ENCODE measurements around the gene CDC25B. TPM values are rescaled to one million over a fixed set of nuclear protein-coding genes. Genes with fewer than 3 reads are reported as not detected.

Gene CDC25B
- total and polyA plus RNA-seq, 2 of the 13 experiments (the other 11 are each of a cell fraction or from before 2014, with no cell fraction given) = 14.5 to 19.4 TPM

GRCh38 chr20:3846378-3846739 lies 50.2 kb downstream of the CDC25B start (continued):
- TF ChIP-seq YY1 (IDR thresholded peaks at IDR 0.05; ENCODE audit: insufficient read depth, insufficient replicate concordance, low read depth, low read length) (no peak), PAXIP1 (CRISPR knock-in tag; conservative IDR thresholded peaks at IDR 0.05) (no peak), ZNF597 (CRISPR knock-in tag; IDR thresholded peaks at IDR 0.05) (no peak), ZBTB42 (CRISPR knock-in tag; IDR thresholded peaks at IDR 0.05) (no peak), ZNF234 (CRISPR knock-in tag; conservative IDR thresholded peaks at IDR 0.05) (peak; percentile 8; the same call in 1 of the 2 replicates), SRY (CRISPR knock-in tag; IDR thresholded peaks at IDR 0.05) (no peak), ZNF614 (CRISPR knock-in tag; IDR thresholded peaks at IDR 0.05; ENCODE audit: borderline replicate concordance) (no peak), ZNF451 (CRISPR knock-in tag; IDR thresholded peaks at IDR 0.05) (no peak; the same call in 1 of the 2 replicates), DZIP1 (CRISPR knock-in tag; IDR thresholded peaks at IDR 0.05) (peak; percentile 5; the same call in 1 of the 2 replicates), ZNF7 (CRISPR knock-in tag; IDR thresholded peaks at IDR 0.05) (no peak), TBX2 (CRISPR knock-in tag; IDR thresholded peaks at IDR 0.05; ENCODE audit: borderline replicate concordance) (no peak; the same call in 1 of the 2 replicates), HES4 (CRISPR knock-in tag; IDR thresholded peaks at IDR 0.05; ENCODE audit: borderline replicate concordance) (no peak), EEA1 (CRISPR knock-in tag; IDR thresholded peaks at IDR 0.05; ENCODE audit: borderline replicate concordance) (no peak; the same call in 1 of the 2 replicates), MYPOP (CRISPR knock-in tag; IDR thresholded peaks at IDR 0.05) (no peak), POGK (CRISPR knock-in tag; conservative IDR thresholded peaks at IDR 0.05) (no peak), MATR3 (CRISPR knock-in tag; IDR thresholded peaks at IDR 0.05) (no peak), PHF21A (CRISPR knock-in tag; IDR thresholded peaks at IDR 0.05) (no peak), ZNF441 (CRISPR knock-in tag; IDR thresholded peaks at IDR 0.05; ENCODE audit: borderline replicate concordance) (no peak; the same call in 1 of the 2 replicates), SIX1 (CRISPR knock-in tag; IDR thresholded peaks at IDR 0.05; ENCODE audit: borderline replicate concordance) (no peak)

All from HepG2 (cell line).